PC-3 (cell line): ENCODE results near the gene PACS1. TPM values are rescaled to one million over a fixed set of nuclear protein-coding genes. Genes with fewer than 3 reads are reported as not detected.
A peak's percentile ranks its signal among the peaks of the same experiment; 100 is the strongest.

Experiments
- ATAC-seq: fragments of 200-7000 bp; cut with Tn5 transposase; 2 replicates; pipeline ENCODE4 v1.9.1; 2020; ENCODE audit warnings: mild to moderate bottlenecking, moderate library complexity
- BruUV-seq: library from RNA; stranded (reverse); fragments of 400-500 nt; replicated peaks from 2 replicates; lab custom pipeline; 2021; lab: Mats Ljungman, UMichigan
- CTCF ChIA-PET: fragments of 300-600 bp; sonication (Branson Sonifier 250); formaldehyde crosslinking; loops from one replicate; lab custom pipeline; 2022; ENCODE audit warnings: antibody characterized with exemption; lab: Charles Lee
- POLR2A ChIA-PET: fragments of 300-600 bp; sonication (Branson Sonifier 250); formaldehyde crosslinking; loops from one replicate; lab custom pipeline; 2022; ENCODE audit warnings: antibody characterized with exemption; ENCODE audit not compliant: unreplicated experiment; lab: Charles Lee
- DNase-seq: peaks from one replicate; pipeline ENCODE4 v3.0.0-alpha.2; 2015
- H2AFZ ChIP-seq: fragments of 300-600 bp; sonication (generic); 2 replicates; pipeline ENCODE4 v1.6.0; 2016; ENCODE audit warnings: antibody characterized with exemption, low read length
- H3F3A ChIP-seq: fragments of 300-600 bp; sonication (generic); one replicate; pipeline ENCODE4 v1.6.0; 2017; ENCODE audit warnings: antibody characterized with exemption, low read length, control low read depth, mild to moderate bottlenecking; ENCODE audit not compliant: unreplicated experiment
- H3K27ac ChIP-seq: fragments of 300-600 bp; sonication (generic); 2 replicates; pipeline ENCODE4 v1.5.1; 2016; ENCODE audit warnings: mild to moderate bottlenecking, low read length
- H3K27me3 ChIP-seq: fragments of 300-600 bp; sonication (generic); 2 replicates; pipeline ENCODE4 v1.6.1; 2016; ENCODE audit warnings: low read length, mixed read lengths
- H3K36me3 ChIP-seq: fragments of 300-600 bp; sonication (generic); 2 replicates; pipeline ENCODE4 v1.6.1; 2016; ENCODE audit warnings: low read depth, mixed run types, low read length, mixed read lengths
- H3K4me1 ChIP-seq: fragments of 300-600 bp; sonication (generic); 2 replicates; pipeline ENCODE4 v1.5.1; 2016; ENCODE audit warnings: low read length; ENCODE audit not compliant: insufficient read depth
- H3K4me2 ChIP-seq: fragments of 300-600 bp; sonication (generic); 2 replicates; pipeline ENCODE4 v1.6.0; 2016; ENCODE audit warnings: low read length
- H3K4me3 ChIP-seq: fragments of 300-600 bp; sonication (generic); 2 replicates; pipeline ENCODE4 v1.5.1; 2016; ENCODE audit warnings: mild to moderate bottlenecking, low read length, mixed read lengths
- H3K79me2 ChIP-seq: fragments of 300-600 bp; sonication (generic); 2 replicates; pipeline ENCODE4 v1.6.1; 2017; ENCODE audit warnings: low read length, mixed read lengths
- H3K9ac ChIP-seq: fragments of 300-600 bp; sonication (generic); 2 replicates; pipeline ENCODE4 v1.6.0; 2016; ENCODE audit warnings: mild to moderate bottlenecking, low read length
- H3K9me2 ChIP-seq: fragments of 300-600 bp; sonication (generic); replicated peaks from 2 replicates; pipeline ENCODE4 v1.6.1; 2016; ENCODE audit warnings: mixed run types, low read length, mixed read lengths
- H3K9me3 ChIP-seq: fragments of 300-600 bp; sonication (generic); 2 replicates; pipeline ENCODE4 v1.6.1; 2016; ENCODE audit warnings: low read length, mixed read lengths
- H4K20me1 ChIP-seq: fragments of 300-600 bp; sonication (generic); 2 replicates; pipeline ENCODE4 v1.6.1; 2016; ENCODE audit warnings: low read length, mixed read lengths
- EZH2 ChIP-seq: fragments of 300-600 bp; sonication (generic); IDR thresholded peaks from one replicate; pipeline ENCODE4 v1.6.1; 2017; ENCODE audit warnings: antibody characterized with exemption, mild to moderate bottlenecking, low read length; ENCODE audit not compliant: unreplicated experiment
- EZH2phosphoT487 ChIP-seq: fragments of 300-600 bp; sonication (generic); IDR thresholded peaks from 2 replicates; pipeline ENCODE4 v1.6.1; 2018; ENCODE audit warnings: mild to moderate bottlenecking, antibody characterized with exemption, low read length, borderline replicate concordance
- intact Hi-C: fragments of 100-400 bp; cut with micrococcal nuclease; formaldehyde crosslinking; loops from 2 replicates; pipeline ENCODE4 v1.9.0; 2023
- total RNA-seq: library from RNA; depleted of rRNA; stranded (reverse); fragments of >200 nt; gene quantifications from 2 replicates; pipeline ENCODE4 v1.2.3, GENCODE V29; 2014
- TF ChIP-seq, protein P1 (sequence below): fragments of 300-600 bp; sonication (generic); conservative IDR thresholded peaks from 2 replicates; pipeline ENCODE4 v1.5.1; 2017; ENCODE audit warnings: antibody characterized with exemption, low read depth, mild to moderate bottlenecking, low read length

Gene PACS1
- total RNA-seq, 1 experiment from 2014 or later: 28.7 TPM

DNA sequence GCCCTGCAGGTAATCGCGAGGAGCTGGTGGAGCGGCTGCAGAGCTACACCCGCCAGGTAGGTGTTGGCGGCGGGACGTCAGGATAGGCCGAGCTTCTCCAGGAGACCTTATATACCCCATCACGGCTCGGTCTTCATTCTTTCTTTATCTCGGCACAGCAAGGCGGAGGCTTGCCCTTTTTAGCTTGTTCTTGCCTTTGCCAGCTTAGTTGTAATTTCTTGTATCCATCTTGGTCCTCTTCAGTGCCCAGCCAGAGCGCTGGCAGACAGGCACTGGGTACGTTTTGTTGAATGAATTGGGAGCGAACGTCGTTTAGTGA lies 17.4 kb upstream of the PACS1 start:
- intact Hi-C loops: loop anchor here (2.0 kb wide), 1 partner anchor 50 kb away; the partner anchor contains the start of genes BANF1 and EIF1AD
- peak overlapping the region; percentile 28 for H3K27ac ChIP-seq
- H2AFZ ChIP-seq: peak overlapping the region; percentile 72
- H4K20me1 ChIP-seq: no peaks in the 10 kb centered on the region
- peak overlapping the region; percentile 93 for H3K4me3 ChIP-seq
- DNase-seq (no peak), ATAC-seq (no peak)
- no peaks in the 10 kb centered on the region for H3K9me3 ChIP-seq
- H3K79me2 ChIP-seq: peaks cover 37% of the 10 kb centered on the region
- POLR2A ChIA-PET: no interaction called here
- peaks cover 18% of the 10 kb centered on the region for H3K4me1 ChIP-seq
- no peaks in the 10 kb centered on the region for H3K9me2 ChIP-seq
- TSS peak; percentile 72 for BruUV-seq
- peak overlapping the region; percentile 90 for H3K4me2 ChIP-seq
- H3K36me3 ChIP-seq: peaks cover 30% of the 10 kb centered on the region
- no peaks in the 10 kb centered on the region for H3K27me3 ChIP-seq
- H3F3A ChIP-seq: no peaks in the 10 kb centered on the region
- no peak for TF ChIP-seq EZH2phosphoT487
- TF ChIP-seq, protein P1, sequence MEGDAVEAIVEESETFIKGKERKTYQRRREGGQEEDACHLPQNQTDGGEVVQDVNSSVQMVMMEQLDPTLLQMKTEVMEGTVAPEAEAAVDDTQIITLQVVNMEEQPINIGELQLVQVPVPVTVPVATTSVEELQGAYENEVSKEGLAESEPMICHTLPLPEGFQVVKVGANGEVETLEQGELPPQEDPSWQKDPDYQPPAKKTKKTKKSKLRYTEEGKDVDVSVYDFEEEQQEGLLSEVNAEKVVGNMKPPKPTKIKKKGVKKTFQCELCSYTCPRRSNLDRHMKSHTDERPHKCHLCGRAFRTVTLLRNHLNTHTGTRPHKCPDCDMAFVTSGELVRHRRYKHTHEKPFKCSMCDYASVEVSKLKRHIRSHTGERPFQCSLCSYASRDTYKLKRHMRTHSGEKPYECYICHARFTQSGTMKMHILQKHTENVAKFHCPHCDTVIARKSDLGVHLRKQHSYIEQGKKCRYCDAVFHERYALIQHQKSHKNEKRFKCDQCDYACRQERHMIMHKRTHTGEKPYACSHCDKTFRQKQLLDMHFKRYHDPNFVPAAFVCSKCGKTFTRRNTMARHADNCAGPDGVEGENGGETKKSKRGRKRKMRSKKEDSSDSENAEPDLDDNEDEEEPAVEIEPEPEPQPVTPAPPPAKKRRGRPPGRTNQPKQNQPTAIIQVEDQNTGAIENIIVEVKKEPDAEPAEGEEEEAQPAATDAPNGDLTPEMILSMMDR: no peak
- no peak for TF ChIP-seq EZH2
- H3K9ac ChIP-seq: peak overlapping the region; percentile 94
- CTCF ChIA-PET: no interaction called here

DNA sequence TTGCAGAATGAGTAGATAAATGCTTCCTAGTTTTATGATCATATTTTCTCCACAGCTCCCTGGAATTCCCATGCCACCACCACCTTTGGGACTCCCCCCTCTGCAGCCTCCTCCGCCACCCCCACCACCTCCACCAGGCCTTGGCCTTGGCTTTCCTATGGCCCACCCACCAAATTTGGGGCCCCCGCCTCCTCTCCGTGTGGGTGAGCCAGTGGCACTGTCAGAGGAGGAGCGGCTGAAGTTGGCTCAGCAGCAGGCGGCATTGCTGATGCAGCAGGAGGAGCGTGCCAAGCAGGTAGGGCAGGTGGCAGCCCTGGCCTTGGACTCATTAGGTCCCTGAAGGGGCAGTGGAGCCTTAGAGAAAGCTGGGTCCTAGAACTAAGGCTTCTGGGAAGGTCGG lies 15.1 kb upstream of the PACS1 start:
- TF ChIP-seq EZH2 (no peak), EZH2phosphoT487 (no peak)
- TF ChIP-seq, protein P1: no peak
- no TSS peak for BruUV-seq
- Histone ChIP-seq H3K4me1 (peaks cover 18% of the 10 kb centered on the region), H3K27ac (no peak overlapping the region), H4K20me1 (no peaks in the 10 kb centered on the region), H3K27me3 (no peaks in the 10 kb centered on the region), H3K36me3 (peaks cover 52% of the 10 kb centered on the region), H3K79me2 (peaks cover 37% of the 10 kb centered on the region), H3K9me3 (no peaks in the 10 kb centered on the region), H3K4me3 (no peak overlapping the region), H3F3A (no peaks in the 10 kb centered on the region), H2AFZ (no peak overlapping the region), H3K4me2 (no peak overlapping the region), H3K9ac (no peak overlapping the region), H3K9me2 (no peaks in the 10 kb centered on the region)
- ATAC-seq: no peak
- DNase-seq: no peak
- CTCF ChIA-PET: no interaction called here
- intact Hi-C loops: no loop called here
- POLR2A ChIA-PET: no interaction called here

DNA sequence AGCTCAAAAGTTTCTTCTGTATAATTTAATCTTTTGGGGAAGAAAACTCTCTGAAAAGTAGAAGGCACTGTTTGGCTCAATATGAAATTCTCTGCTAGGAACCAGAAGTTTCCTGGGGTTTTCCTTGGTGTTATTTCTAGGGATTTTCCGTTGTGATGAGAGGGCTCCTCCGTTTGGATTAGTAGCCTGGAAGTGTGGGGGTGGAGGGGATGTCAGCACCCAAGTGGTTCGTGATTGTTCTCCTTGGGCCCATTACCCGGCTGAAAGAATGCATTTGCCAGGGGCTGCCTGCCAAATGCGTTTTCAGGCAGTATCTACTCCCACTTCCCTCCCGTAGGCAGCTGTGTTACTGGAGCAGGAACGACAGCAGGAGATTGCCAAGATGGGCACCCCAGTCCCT lies 13.6 kb upstream of the PACS1 start:
- intact Hi-C loops: no loop called here
- Histone ChIP-seq H3K27me3 (no peaks in the 10 kb centered on the region), H3K9me2 (no peaks in the 10 kb centered on the region), H3K9me3 (no peaks in the 10 kb centered on the region), H2AFZ (no peak overlapping the region), H3K4me1 (peaks cover 8% of the 10 kb centered on the region), H3K36me3 (peaks cover 67% of the 10 kb centered on the region), H3K4me3 (no peak overlapping the region), H3K79me2 (peaks cover 37% of the 10 kb centered on the region), H3K27ac (no peak overlapping the region), H3F3A (no peaks in the 10 kb centered on the region), H3K4me2 (no peak overlapping the region), H3K9ac (no peak overlapping the region), H4K20me1 (no peaks in the 10 kb centered on the region)
- BruUV-seq: no TSS peak
- CTCF ChIA-PET: no interaction called here
- no peak for ATAC-seq
- POLR2A ChIA-PET: no interaction called here
- TF ChIP-seq, protein P1: no peak
- TF ChIP-seq EZH2: no peak
- TF ChIP-seq EZH2phosphoT487: no peak
- no peak for DNase-seq
